HCT116 (cell line): ENCODE results near the gene XYLT1. TPM values are rescaled to one million over a fixed set of nuclear protein-coding genes. Genes with fewer than 3 reads are reported as not detected.

ENCODE experiments used
- ATAC-seq: fragments of 200-7000 bp; cut with Tn5 transposase; 2 replicates; pipeline ENCODE4 v1.9.1; 2020; ENCODE audit warnings: mild to moderate bottlenecking, moderate library complexity
- BruUV-seq: library from RNA; stranded (reverse); fragments of 400-500 nt; replicated peaks from 2 replicates; lab custom pipeline; 2021; lab: Mats Ljungman, UMichigan
- CTCF ChIA-PET: fragments of 300-600 bp; sonication (Branson Sonifier 250); formaldehyde crosslinking; loops from one replicate; lab custom pipeline; 2021; ENCODE audit warnings: antibody characterized with exemption; lab: Charles Lee
- POLR2A ChIA-PET: fragments of 300-600, 350-600 bp; sonication (Branson Sonifier 250); formaldehyde crosslinking; loops from one replicate; lab custom pipeline; 2021; ENCODE audit warnings: antibody characterized with exemption; lab: Charles Lee
- RAD21 ChIA-PET, 2 experiments: fragments of 300-600 bp; sonication (Branson Sonifier 250); formaldehyde crosslinking; loops; one replicate each; lab custom pipeline; 2023; ENCODE audit warnings: low total read pairs in 2 of 2; ENCODE audit not compliant: uncharacterized antibody in 2 of 2, unreplicated experiment in 2 of 2, low non-redundant PET in 1 of 2; lab: Charles Lee
- DNase-seq: peaks from one replicate; pipeline ENCODE4 v3.0.0-alpha.2; 2010; ENCODE audit warnings: low read depth, low spot score
- H2AFZ ChIP-seq: fragments of 200-600 bp; shearing (Covaris generic), sonication (generic); 2 replicates; pipeline ENCODE4 v1.6.1; 2017; ENCODE audit warnings: low read depth, mixed run types, mixed read lengths, antibody characterized with exemption, low read length; ENCODE audit not compliant: poor library complexity, severe bottlenecking
- H3K27ac ChIP-seq: 2 replicates; pipeline ENCODE4 v1.5.1; 2012; ENCODE audit warnings: low read depth, low read length
- H3K27me3 ChIP-seq: fragments of 200-600 bp; sonication (generic); 2 replicates; pipeline ENCODE4 v1.6.1; 2016; ENCODE audit warnings: mixed run types, low read length, mixed read lengths; ENCODE audit not compliant: insufficient read depth
- H3K36me3 ChIP-seq, 2 experiments: fragments of 200-500 bp in 1 of 2; fragments of 200-600 bp in 1 of 2; sonication (Bioruptor generic) in 1 of 2; sonication (generic) in 1 of 2; 2 replicates each; pipeline versions ENCODE4 v1.5.1 to v1.6.1; 2014 to 2016; ENCODE audit warnings: low read length in 2 of 2, inconsistent platforms in 1 of 2, mixed read lengths in 1 of 2, mixed run types in 1 of 2; ENCODE audit not compliant: insufficient read depth in 2 of 2, control insufficient read depth in 1 of 2
- H3K4me1 ChIP-seq, 2 experiments: fragments of 200-600 bp in 1 of 2; sonication (generic) in 1 of 2; 2 replicates each; pipeline versions ENCODE4 v1.5.1 to v1.6.1; 2012 to 2017; ENCODE audit warnings: low read length in 2 of 2, inconsistent platforms in 1 of 2, mild to moderate bottlenecking in 1 of 2, mixed read lengths in 1 of 2, mixed run types in 1 of 2, moderate library complexity in 1 of 2; ENCODE audit not compliant: insufficient read depth in 2 of 2, control insufficient read depth in 1 of 2
- H3K4me2 ChIP-seq: fragments of 200-600 bp; sonication (generic); 2 replicates; pipeline ENCODE4 v1.6.1; 2017; ENCODE audit warnings: mixed run types, low read length, mixed read lengths
- H3K4me3 ChIP-seq, 2 experiments: fragments of 200-600 bp in 1 of 2; sonication (generic) in 1 of 2; replicated peaks in 1 of 2; 2 replicates each; pipeline ENCODE4 v1.5.1; 2011 to 2016; ENCODE audit warnings: low read length in 2 of 2, control low read depth in 1 of 2, low read depth in 1 of 2, mild to moderate bottlenecking in 1 of 2, mixed read lengths in 1 of 2, mixed run types in 1 of 2
- H3K79me2 ChIP-seq: fragments of 200-600 bp; sonication (generic); 2 replicates; pipeline ENCODE4 v1.6.1; 2017; ENCODE audit warnings: mild to moderate bottlenecking, mixed run types, low read length, moderate library complexity, mixed read lengths; ENCODE audit not compliant: insufficient read depth
- H3K9ac ChIP-seq: fragments of 200-600 bp; sonication (generic); 2 replicates; pipeline ENCODE4 v1.6.1; 2016; ENCODE audit warnings: low read length, mixed read lengths
- H3K9me2 ChIP-seq: fragments of 200-600 bp; sonication (generic), shearing (Covaris generic); 2 replicates; pipeline ENCODE4 v1.6.1; 2017; ENCODE audit warnings: mixed run types, mild to moderate bottlenecking, moderate library complexity; ENCODE audit not compliant: insufficient read depth
- H3K9me3 ChIP-seq, 2 experiments: fragments of 200-500 bp in 1 of 2; fragments of 200-600 bp in 1 of 2; sonication (Bioruptor generic) in 1 of 2; sonication (generic) in 1 of 2; 2 replicates each; pipeline ENCODE4 v1.6.1; 2014 to 2017; ENCODE audit warnings: low read length in 2 of 2, mixed read lengths in 2 of 2, inconsistent platforms in 1 of 2, low read depth in 1 of 2, mild to moderate bottlenecking in 1 of 2, mixed run types in 1 of 2, moderate library complexity in 1 of 2; ENCODE audit not compliant: control insufficient read depth in 1 of 2, insufficient read depth in 1 of 2
- H4K20me1 ChIP-seq: fragments of 200-600 bp; sonication (generic), shearing (Covaris generic); 2 replicates; pipeline ENCODE4 v1.6.1; 2017; ENCODE audit warnings: mixed run types, mild to moderate bottlenecking, moderate library complexity; ENCODE audit not compliant: insufficient read depth
- ATF3 ChIP-seq: IDR thresholded peaks from 2 replicates; pipeline ENCODE4 v1.6.1; 2012
- FOSL1 ChIP-seq: IDR thresholded peaks from 2 replicates; pipeline ENCODE4 v1.6.1; 2012; ENCODE audit warnings: low read depth
- REST ChIP-seq: IDR thresholded peaks from 2 replicates; pipeline ENCODE4 v1.6.1; 2012; ENCODE audit warnings: low read depth
- SP1 ChIP-seq: IDR thresholded peaks from 2 replicates; pipeline ENCODE4 v1.6.1; 2012; ENCODE audit warnings: low read depth
- SRF ChIP-seq: IDR thresholded peaks from 2 replicates; pipeline ENCODE4 v1.6.1; 2012; ENCODE audit warnings: low read depth
- TCF7L2 ChIP-seq: IDR thresholded peaks from 2 replicates; pipeline ENCODE4 v1.7.0; 2011; ENCODE audit warnings: borderline replicate concordance, inconsistent platforms; ENCODE audit not compliant: insufficient read depth, insufficient read length; ENCODE audit errors: extremely low read depth
- YY1 ChIP-seq: IDR thresholded peaks from 2 replicates; pipeline ENCODE4 v1.6.1; 2011; ENCODE audit warnings: low read length, low read depth, moderate library complexity, mild to moderate bottlenecking; ENCODE audit not compliant: insufficient replicate concordance; ENCODE audit errors: extremely low read depth
- ZFX ChIP-seq: fragments of 450-650 bp; IDR thresholded peaks from 2 replicates; pipeline ENCODE4 v1.6.1; 2017
- intact Hi-C: fragments of 100-400 bp; cut with micrococcal nuclease; formaldehyde crosslinking; loops from 2 replicates; pipeline ENCODE4 v1.10.0; 2022
- total RNA-seq: library from RNA; stranded (reverse); gene quantifications from one replicate; pipeline ENCODE4 v1.2.1, GENCODE V29; 2021; ENCODE audit not compliant: unreplicated experiment

The XYLT1 gene
- total RNA-seq, 1 experiment from 2014 or later, result 4.5 TPM

- TF ChIP-seq TCF7L2 (no peak), YY1 (no peak), SRF (no peak), FOSL1 (no peak), ATF3 (no peak)
Observed at GRCh38 chr16:17068524-17068923, 402.2 kb downstream of the XYLT1 start (continued).

- no TSS peak for BruUV-seq
- no peaks in the 10 kb centered on the region for H3K79me2 ChIP-seq
- no peaks in the 10 kb centered on the region for H3K36me3 ChIP-seq
- no peak for DNase-seq
- no peaks in the 10 kb centered on the region for H3K4me1 ChIP-seq
- H3K4me2 ChIP-seq, result no peak overlapping the region
- no peaks in the 10 kb centered on the region for H3K9me3 ChIP-seq
- ATAC-seq, result no peak
- ChIA-PET CTCF (no interaction called here), RAD21 (no interaction called here), POLR2A (no interaction called here)
- H3K27ac ChIP-seq, result no peak overlapping the region
- no peak for TF ChIP-seq ATF3
- TF ChIP-seq ZFX, result no peak
- no peak for TF ChIP-seq SRF
- no peak for TF ChIP-seq SP1
- no peak for TF ChIP-seq REST
- no peak overlapping the region for H3K4me3 ChIP-seq
- H3K9me2 ChIP-seq, result no peaks in the 10 kb centered on the region
- H4K20me1 ChIP-seq, result no peaks in the 10 kb centered on the region
- H2AFZ ChIP-seq, result no peak overlapping the region
- peaks cover 23% of the 10 kb centered on the region for H3K27me3 ChIP-seq
- intact Hi-C loops, result no loop called here
- H3K9ac ChIP-seq, result no peak overlapping the region
Observed at GRCh38 chr16:17067882-17068281, 402.9 kb downstream of the XYLT1 start.
